Smooth muscle cell (in vitro differentiated cells): ENCODE data around the gene MAP2. TPM values are rescaled to one million over a fixed set of nuclear protein-coding genes. Genes with fewer than 3 reads are reported as not detected.

ENCODE experiments used
- DNase-seq: peaks from one replicate; lab custom pipeline; 2025; ENCODE audit not compliant: unreplicated experiment; lab: John Stamatoyannopoulos, UW
- H2AFZ ChIP-seq: fragments of 200-600 bp; sonication (generic); 2 replicates; pipeline ENCODE4 v1.6.0; 2016; ENCODE audit warnings: antibody characterized with exemption, low read depth, mild to moderate bottlenecking
- H3F3A ChIP-seq: fragments of 200-600 bp; sonication (generic); 2 replicates; pipeline ENCODE4 v1.6.0; 2017; ENCODE audit warnings: antibody characterized with exemption, low read depth
- H3K27ac ChIP-seq: fragments of 200-600 bp; sonication (generic); 2 replicates; pipeline ENCODE4 v1.5.1; 2016; ENCODE audit warnings: low read depth, mild to moderate bottlenecking
- H3K27me3 ChIP-seq: fragments of 200-600 bp; sonication (generic); 2 replicates; pipeline ENCODE4 v1.6.1; 2016; ENCODE audit warnings: low read depth, mild to moderate bottlenecking
- H3K36me3 ChIP-seq: fragments of 200-600 bp; sonication (generic); 2 replicates; pipeline ENCODE4 v1.5.1; 2016; ENCODE audit warnings: low read depth
- H3K4me1 ChIP-seq: fragments of 200-600 bp; sonication (generic); 2 replicates; pipeline ENCODE4 v1.5.1; 2016; ENCODE audit warnings: low read depth
- H3K4me2 ChIP-seq: fragments of 200-600 bp; sonication (generic); 2 replicates; pipeline ENCODE4 v1.6.0; 2016; ENCODE audit warnings: mild to moderate bottlenecking
- H3K4me3 ChIP-seq: fragments of 200-600 bp; sonication (generic); 2 replicates; pipeline ENCODE4 v1.5.1; 2016; ENCODE audit warnings: mild to moderate bottlenecking
- H3K79me2 ChIP-seq: fragments of 200-600 bp; sonication (generic); 2 replicates; pipeline ENCODE4 v1.6.0; 2016; ENCODE audit warnings: low read depth, mild to moderate bottlenecking
- H3K9ac ChIP-seq: fragments of 200-600 bp; sonication (generic); 2 replicates; pipeline ENCODE4 v1.6.0; 2016; ENCODE audit warnings: low read depth
- H3K9me3 ChIP-seq: fragments of 200-600 bp; sonication (generic); replicated peaks from 2 replicates; pipeline ENCODE4 v1.5.1; 2016; ENCODE audit warnings: low read depth
- H4K20me1 ChIP-seq: fragments of 200-600 bp; sonication (generic); 2 replicates; pipeline ENCODE4 v1.6.0; 2016; ENCODE audit warnings: low read depth
- WGBS: methylation state at CpG from one replicate; pipeline ENCODE4 v1.1.7; 2016; ENCODE audit warnings: low lambda C conversion rate; 5-methylcytosine and 5-hydroxymethylcytosine counted together
- polyA plus RNA-seq: library from polyadenylated mRNA; unstranded; fragments of >200 nt; fragmentation: Nextera tagmentation; extraction: Ambion mirVana; gene quantifications from 2 replicates; pipeline ENCODE4 v1.2.1, GENCODE V29; 2016
- total RNA-seq: library from RNA; depleted of rRNA; stranded (reverse); fragments of >200 nt; gene quantifications from 2 replicates; pipeline ENCODE4 v1.2.3, GENCODE V29; 2014
- TF ChIP-seq, protein P1 (sequence below): fragments of 200-600 bp; sonication (generic); IDR thresholded peaks from 2 replicates; pipeline ENCODE4 v1.5.1; 2017; ENCODE audit warnings: borderline replicate concordance, mild to moderate bottlenecking, antibody characterized with exemption; ENCODE audit not compliant: insufficient read depth, poor library complexity, severe bottlenecking

Gene MAP2
- total and polyA plus RNA-seq, 2 experiments from 2014 or later = 1.8 to 18.7 TPM

DNA sequence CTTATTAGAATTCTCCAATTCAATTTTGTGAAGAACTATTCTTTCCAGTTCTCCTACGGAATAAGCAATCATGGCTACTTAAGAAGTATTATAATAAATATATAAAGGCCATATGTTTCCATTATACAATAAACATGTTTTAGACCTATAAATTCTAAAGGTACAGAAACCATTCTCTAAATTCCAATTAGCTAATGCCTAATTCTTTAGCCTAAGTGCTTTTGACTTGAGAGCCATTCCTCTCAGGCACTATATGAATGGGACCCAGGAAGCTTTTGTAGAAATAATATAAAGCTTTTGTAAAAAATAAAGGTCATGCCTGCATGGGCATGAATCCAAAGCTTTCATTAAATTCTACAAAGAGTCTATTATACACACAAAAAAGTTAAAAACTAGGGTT is 186.8 kb downstream of the MAP2 start:
- Histone ChIP-seq H3K36me3 (no peaks in the 10 kb centered on the region), H3F3A (no peaks in the 10 kb centered on the region), H2AFZ (no peak overlapping the region), H3K27me3 (no peaks in the 10 kb centered on the region), H3K4me1 (peaks cover 52% of the 10 kb centered on the region), H3K9me3 (no peaks in the 10 kb centered on the region), H3K4me3 (no peak overlapping the region), H3K4me2 (no peak overlapping the region), H3K27ac (no peak overlapping the region), H3K9ac (no peak overlapping the region), H4K20me1 (no peaks in the 10 kb centered on the region), H3K79me2 (no peaks in the 10 kb centered on the region)
- DNase-seq = no peak
- TF ChIP-seq, protein P1, sequence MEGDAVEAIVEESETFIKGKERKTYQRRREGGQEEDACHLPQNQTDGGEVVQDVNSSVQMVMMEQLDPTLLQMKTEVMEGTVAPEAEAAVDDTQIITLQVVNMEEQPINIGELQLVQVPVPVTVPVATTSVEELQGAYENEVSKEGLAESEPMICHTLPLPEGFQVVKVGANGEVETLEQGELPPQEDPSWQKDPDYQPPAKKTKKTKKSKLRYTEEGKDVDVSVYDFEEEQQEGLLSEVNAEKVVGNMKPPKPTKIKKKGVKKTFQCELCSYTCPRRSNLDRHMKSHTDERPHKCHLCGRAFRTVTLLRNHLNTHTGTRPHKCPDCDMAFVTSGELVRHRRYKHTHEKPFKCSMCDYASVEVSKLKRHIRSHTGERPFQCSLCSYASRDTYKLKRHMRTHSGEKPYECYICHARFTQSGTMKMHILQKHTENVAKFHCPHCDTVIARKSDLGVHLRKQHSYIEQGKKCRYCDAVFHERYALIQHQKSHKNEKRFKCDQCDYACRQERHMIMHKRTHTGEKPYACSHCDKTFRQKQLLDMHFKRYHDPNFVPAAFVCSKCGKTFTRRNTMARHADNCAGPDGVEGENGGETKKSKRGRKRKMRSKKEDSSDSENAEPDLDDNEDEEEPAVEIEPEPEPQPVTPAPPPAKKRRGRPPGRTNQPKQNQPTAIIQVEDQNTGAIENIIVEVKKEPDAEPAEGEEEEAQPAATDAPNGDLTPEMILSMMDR = no peak
- 100% methylated on average over 1 of the region's 1 CpG for WGBS

DNA sequence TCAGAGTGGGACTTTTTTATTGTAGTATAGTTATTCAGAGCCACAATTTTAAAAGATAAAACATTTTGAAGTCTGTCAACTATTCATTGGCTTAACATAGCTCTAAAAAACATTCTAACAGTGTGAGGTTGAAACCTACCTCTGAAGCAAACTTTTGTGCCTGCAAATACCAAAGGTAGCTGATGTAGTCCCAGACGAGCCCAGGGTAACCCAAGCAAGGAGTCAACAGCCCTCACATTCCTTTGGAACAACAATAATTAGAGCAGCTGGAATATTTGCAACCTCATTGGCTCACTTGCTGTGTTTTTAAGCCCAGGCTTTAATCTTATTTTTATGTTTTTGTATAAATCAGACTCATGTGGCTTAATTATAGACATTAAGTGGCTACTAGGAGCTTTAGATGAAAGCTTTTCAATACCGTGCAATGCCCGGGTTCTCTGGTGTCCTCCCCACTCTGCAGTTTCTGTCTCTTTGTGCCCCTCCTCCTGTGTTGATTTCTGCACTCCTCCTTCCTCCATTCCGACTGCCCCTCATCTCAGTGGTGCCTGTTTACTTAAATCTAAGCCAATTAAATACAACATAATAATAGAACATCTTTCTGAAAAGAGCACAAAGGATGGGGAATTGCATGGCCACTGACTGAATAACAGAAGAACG is 189.9 kb downstream of the MAP2 start:
- Histone ChIP-seq H3K9me3 (no peaks in the 10 kb centered on the region), H3K36me3 (no peaks in the 10 kb centered on the region), H3K4me3 (no peak overlapping the region), H4K20me1 (no peaks in the 10 kb centered on the region), H3K27me3 (no peaks in the 10 kb centered on the region), H2AFZ (no peak overlapping the region), H3K4me2 (no peak overlapping the region), H3K79me2 (no peaks in the 10 kb centered on the region), H3K27ac (peak overlapping the region; percentile 19), H3F3A (no peaks in the 10 kb centered on the region), H3K9ac (no peak overlapping the region), H3K4me1 (peaks cover 77% of the 10 kb centered on the region)
- no peak for DNase-seq
- TF ChIP-seq, protein P1 = no peak
- 49% methylated on average over 5 of the region's 5 CpGs for WGBS

- Histone ChIP-seq H2AFZ (no peak overlapping the region), H3K4me1 (peaks cover 84% of the 10 kb centered on the region), H3K36me3 (no peaks in the 10 kb centered on the region), H3K9ac (no peak overlapping the region), H3K27me3 (no peaks in the 10 kb centered on the region), H3K9me3 (no peaks in the 10 kb centered on the region), H3K27ac (peak overlapping the region; percentile 53), H4K20me1 (no peaks in the 10 kb centered on the region), H3K4me2 (no peak overlapping the region), H3K4me3 (no peak overlapping the region), H3F3A (no peaks in the 10 kb centered on the region), H3K79me2 (no peaks in the 10 kb centered on the region)
- WGBS = 24% methylated on average over 6 of the region's 6 CpGs
- TF ChIP-seq, protein P1 = no peak
- no peak for DNase-seq
These were observed 191.0 kb downstream of the MAP2 start for GRCh38 chr2:209614690-209615369.
